Colonic mucosa (tissue), 4 donors: ENCODE measurements around the gene PKD2L1. TPM values are rescaled to one million over a fixed set of nuclear protein-coding genes. Genes with fewer than 3 reads are reported as not detected.
"Not testable (repeated sequence)": the region's sequence is repeated elsewhere in the genome, so short reads cannot be mapped to it uniquely, and the experiment has no call there.

ENCODE experiments used
- DNase-seq: peaks from one replicate; pipeline ENCODE4 v3.0.0-alpha.2; 2020
- H3K27ac ChIP-seq: fragments of 200-600 bp; one replicate; pipeline ENCODE4 v1.8.0; 2021
- H3K27me3 ChIP-seq: fragments of 200-600 bp; one replicate; pipeline ENCODE4 v1.8.0; 2021
- H3K36me3 ChIP-seq: fragments of 200-600 bp; one replicate; pipeline ENCODE4 v1.8.0; 2021
- H3K4me1 ChIP-seq: fragments of 200-600 bp; one replicate; pipeline ENCODE4 v1.8.0; 2021; ENCODE audit warnings: mild to moderate bottlenecking
- H3K4me3 ChIP-seq: fragments of 200-600 bp; one replicate; pipeline ENCODE4 v1.8.0; 2021
- H3K9ac ChIP-seq, 2 donors: one replicate each; pipeline ENCODE4 v1.7.0; 2013; ENCODE audit warnings: control low read depth in 2 of 2, low read depth in 2 of 2, low read length in 2 of 2
- H3K9me3 ChIP-seq: fragments of 200-600 bp; one replicate; pipeline ENCODE4 v1.8.0; 2021
- intact Hi-C: fragments of 100-400 bp; cut with DNase I; formaldehyde crosslinking; loops from one replicate; pipeline ENCODE4 v1.14.1; 2022
- total RNA-seq, 2 donors: library from RNA; stranded (reverse); fragmentation: NEBNext Ultra II Directional in 1 of 2; extraction: Animal tissue kit (Norgen Biotek cat#: 25700) in 1 of 2; gene quantifications; one replicate each; pipeline ENCODE4 v1.2.1, GENCODE V29; 2021
- TF ChIP-seq, protein P1 (sequence below): fragments of 200-600 bp; IDR thresholded peaks from one replicate; pipeline ENCODE4 v1.8.0; 2022; ENCODE audit warnings: antibody characterized with exemption, mild to moderate bottlenecking
- donor health status: healthy.
- donor health status: DM: no; HTN: no; CAD: no.
- donor health status: DM: no; HTN: no; CAD: no.

Gene PKD2L1
- total RNA-seq, 2 donors from 2014 or later, result 0.50 to 0.52 TPM

GRCh38 chr10:100291356-100291755, 38.7 kb downstream of the PKD2L1 start:
- TF ChIP-seq, protein P1, sequence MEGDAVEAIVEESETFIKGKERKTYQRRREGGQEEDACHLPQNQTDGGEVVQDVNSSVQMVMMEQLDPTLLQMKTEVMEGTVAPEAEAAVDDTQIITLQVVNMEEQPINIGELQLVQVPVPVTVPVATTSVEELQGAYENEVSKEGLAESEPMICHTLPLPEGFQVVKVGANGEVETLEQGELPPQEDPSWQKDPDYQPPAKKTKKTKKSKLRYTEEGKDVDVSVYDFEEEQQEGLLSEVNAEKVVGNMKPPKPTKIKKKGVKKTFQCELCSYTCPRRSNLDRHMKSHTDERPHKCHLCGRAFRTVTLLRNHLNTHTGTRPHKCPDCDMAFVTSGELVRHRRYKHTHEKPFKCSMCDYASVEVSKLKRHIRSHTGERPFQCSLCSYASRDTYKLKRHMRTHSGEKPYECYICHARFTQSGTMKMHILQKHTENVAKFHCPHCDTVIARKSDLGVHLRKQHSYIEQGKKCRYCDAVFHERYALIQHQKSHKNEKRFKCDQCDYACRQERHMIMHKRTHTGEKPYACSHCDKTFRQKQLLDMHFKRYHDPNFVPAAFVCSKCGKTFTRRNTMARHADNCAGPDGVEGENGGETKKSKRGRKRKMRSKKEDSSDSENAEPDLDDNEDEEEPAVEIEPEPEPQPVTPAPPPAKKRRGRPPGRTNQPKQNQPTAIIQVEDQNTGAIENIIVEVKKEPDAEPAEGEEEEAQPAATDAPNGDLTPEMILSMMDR, result no peak
- Histone ChIP-seq H3K36me3 (no peaks in the 10 kb centered on the region), H3K9me3 (no peaks in the 10 kb centered on the region), H3K4me1 (no peaks in the 10 kb centered on the region), H3K9ac (no peak overlapping the region), H3K4me3 (no peak overlapping the region), H3K27ac (no peak overlapping the region), H3K27me3 (no peaks in the 10 kb centered on the region)
- intact Hi-C loops, result no loop called here
- no peak for DNase-seq

GRCh38 chr10:100289641-100290040, 40.4 kb downstream of the PKD2L1 start:
- intact Hi-C loops, result no loop called here
- no peak for DNase-seq

GRCh38 chr10:100288196-100288595, 41.8 kb downstream of the PKD2L1 start:
- Histone ChIP-seq H3K9ac (no peak overlapping the region), H3K27ac (no peak overlapping the region), H3K27me3 (no peaks in the 10 kb centered on the region), H3K4me1 (no peaks in the 10 kb centered on the region), H3K9me3 (no peaks in the 10 kb centered on the region), H3K36me3 (no peaks in the 10 kb centered on the region), H3K4me3 (no peak overlapping the region)
- TF ChIP-seq, protein P1, result no peak
- intact Hi-C loops, result no loop called here
- DNase-seq, result no peak

More at GRCh38 chr10:100289641-100290040, 40.4 kb downstream of the PKD2L1 start:
- TF ChIP-seq, protein P1, result no peak
- H3K4me3 ChIP-seq, result no peak overlapping the region
- H3K27ac ChIP-seq, result no peak overlapping the region
- H3K9ac ChIP-seq, result no peak overlapping the region
- no peaks in the 10 kb centered on the region for H3K27me3 ChIP-seq
- H3K36me3 ChIP-seq, result no peaks in the 10 kb centered on the region
- H3K9me3 ChIP-seq, result no peaks in the 10 kb centered on the region
- no peaks in the 10 kb centered on the region for H3K4me1 ChIP-seq

GRCh38 chr10:100287756-100288155, 42.3 kb downstream of the PKD2L1 start:
- H3K36me3 ChIP-seq, result no peaks in the 10 kb centered on the region
- H3K9me3 ChIP-seq, result no peaks in the 10 kb centered on the region
- intact Hi-C loops, result no loop called here
- no peak for DNase-seq
- no peaks in the 10 kb centered on the region for H3K27me3 ChIP-seq
- H3K4me1 ChIP-seq, result no peaks in the 10 kb centered on the region
- no peak overlapping the region for H3K9ac ChIP-seq
- TF ChIP-seq, protein P1, result no peak
- no peak overlapping the region for H3K4me3 ChIP-seq
- no peak overlapping the region for H3K27ac ChIP-seq

DNA sequence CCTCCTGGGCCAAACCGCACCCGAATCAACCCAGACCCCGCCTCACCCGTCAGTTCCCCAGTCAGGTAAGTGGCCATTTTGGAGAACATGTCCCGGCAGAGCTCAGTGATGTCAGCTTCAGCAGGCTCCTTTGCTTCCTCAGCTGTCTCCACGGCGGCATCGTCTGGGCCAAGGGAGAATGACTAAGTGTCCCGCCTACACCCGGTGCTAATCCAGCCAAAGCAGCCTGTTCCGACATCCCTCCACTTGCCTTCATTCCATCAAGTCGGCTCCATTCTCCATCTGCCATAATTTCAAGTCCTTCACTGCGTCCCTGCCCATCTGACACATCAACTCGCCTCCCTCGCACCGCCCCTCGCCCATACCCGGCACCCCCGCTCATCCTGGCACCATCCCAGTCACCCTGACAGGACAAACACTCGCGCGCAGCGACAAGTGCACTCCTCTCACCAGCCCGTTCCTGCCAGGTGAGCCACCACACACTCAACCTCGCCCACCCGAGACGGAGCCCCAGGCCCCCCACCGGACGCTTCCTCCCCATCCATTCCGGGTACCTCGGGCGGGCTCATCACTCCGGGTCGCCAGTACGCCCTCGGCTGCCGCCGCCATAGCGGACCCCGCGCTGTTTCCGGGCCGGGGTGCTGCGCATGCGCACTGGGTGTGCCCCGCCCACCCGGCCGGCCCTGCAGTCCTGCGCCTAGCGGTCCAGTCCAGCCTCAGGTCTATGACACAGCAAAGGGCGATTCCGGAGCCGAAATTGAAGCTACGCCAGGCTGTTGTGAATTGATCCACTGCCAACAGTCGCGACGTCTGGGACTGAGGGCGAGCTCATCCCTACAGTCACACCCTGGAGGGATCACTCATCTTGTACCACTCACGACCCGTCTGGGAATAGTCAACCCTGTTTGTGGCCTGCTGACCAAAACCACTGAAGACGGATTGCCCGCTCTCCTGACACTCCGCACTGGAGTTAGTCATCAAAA, 43.7 kb downstream of the PKD2L1 start, which contains the start of gene BLOC1S2:
TSS of gene BLOC1S2 (minus strand) at position 630 of the 983 bp plus-strand sequence. CDS start at position 609, 21 bp downstream.
- Histone ChIP-seq H3K9ac (peak within 1 kb of the TSS; percentile 83 to 92), H3K27me3 (no peaks in the 10 kb centered on the region), H3K27ac (peak within 1 kb of the TSS; percentile 81), H3K4me3 (peak within 1 kb of the TSS; percentile 71), H3K9me3 (no peaks in the 10 kb centered on the region), H3K36me3 (no peaks in the 10 kb centered on the region), H3K4me1 (no peaks in the 10 kb centered on the region)
- DNase-seq, result peak; percentile 84
- intact Hi-C loops, result no loop called here
- TF ChIP-seq, protein P1, result no peak

- H3K9me3 ChIP-seq, H3K27ac ChIP-seq, intact Hi-C loops, H3K4me1 ChIP-seq, H3K27me3 ChIP-seq, H3K36me3 ChIP-seq, DNase-seq: not testable (repeated sequence)
- H3K4me3 ChIP-seq, result peak overlapping the region; percentile 71
- H3K9ac ChIP-seq, result peak overlapping the region in 1 of 2 donors; percentile 92
These were observed 44.7 kb downstream of the PKD2L1 start for GRCh38 chr10:100285326-100285725.
